Thymus (tissue), 2 donors: ENCODE measurements around the gene GPR107. TPM values are rescaled to one million over a fixed set of nuclear protein-coding genes. Genes with fewer than 3 reads are reported as not detected.

ENCODE experiments used
- polyA plus RNA-seq: library from polyadenylated mRNA; stranded (reverse); fragments of 200-250 nt; gene quantifications from one replicate; pipeline ENCODE4 v1.2.3, GENCODE V29; 2013
- total RNA-seq: library from RNA; stranded (reverse); fragments of 120-200 nt; gene quantifications from one replicate; pipeline ENCODE4 v1.2.4, GENCODE V29; 2013
- donor health status: healthy.

The GPR107 gene
- total and polyA plus RNA-seq, 2 donors = 8.5 to 10.7 TPM

Other genes with a start within 250 kb of the GPR107 start
- 28.6 TPM for gene TOR1A, start 229.8 kb upstream of the GPR107 start, total RNA-seq
- 30.0 TPM for gene TOR1A, start 229.8 kb upstream of the GPR107 start, polyA plus RNA-seq
- gene C9orf78, start 218.6 kb upstream of the GPR107 start, total RNA-seq = 76.8 TPM
- 95.0 TPM for gene C9orf78, start 218.6 kb upstream of the GPR107 start, polyA plus RNA-seq
- 30.4 TPM for gene USP20, start 218.4 kb upstream of the GPR107 start, total RNA-seq
- 175 TPM for gene USP20, start 218.4 kb upstream of the GPR107 start, polyA plus RNA-seq
- gene FNBP1, start 10.7 kb upstream of the GPR107 start, total RNA-seq = 82.8 TPM
- gene FNBP1, start 10.7 kb upstream of the GPR107 start, polyA plus RNA-seq = 79.6 TPM
- 5.4 TPM for gene NCS1, start 118.5 kb downstream of the GPR107 start, total RNA-seq
- 6.9 TPM for gene NCS1, start 118.5 kb downstream of the GPR107 start, polyA plus RNA-seq
- 0.90 TPM for gene HMCN2, start 211.9 kb downstream of the GPR107 start, total RNA-seq
- gene HMCN2, start 211.9 kb downstream of the GPR107 start, polyA plus RNA-seq = 2.2 TPM